ENCODE results near the gene UGT1A5.

DNA sequence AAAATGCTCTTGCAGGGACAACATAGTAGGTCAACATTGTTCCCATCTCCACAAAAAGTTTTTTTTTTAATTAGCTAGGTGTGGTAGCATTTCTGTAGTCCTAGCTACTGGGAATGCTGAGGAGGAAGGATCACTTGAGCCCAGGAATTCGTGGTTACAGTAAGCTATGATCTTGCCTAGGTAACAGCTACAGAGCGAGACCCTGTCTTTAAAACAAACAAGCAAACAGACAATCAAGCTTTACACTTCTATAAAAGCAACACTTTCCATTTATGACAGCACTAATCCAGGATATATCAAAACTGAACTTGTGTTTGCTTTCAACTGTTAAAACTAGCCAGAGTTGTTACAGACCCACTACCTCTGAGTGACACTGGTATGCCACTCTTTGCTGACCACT is 28.2 kb downstream of the UGT1A5 start:
- TF ChIP-seq, protein P1, sequence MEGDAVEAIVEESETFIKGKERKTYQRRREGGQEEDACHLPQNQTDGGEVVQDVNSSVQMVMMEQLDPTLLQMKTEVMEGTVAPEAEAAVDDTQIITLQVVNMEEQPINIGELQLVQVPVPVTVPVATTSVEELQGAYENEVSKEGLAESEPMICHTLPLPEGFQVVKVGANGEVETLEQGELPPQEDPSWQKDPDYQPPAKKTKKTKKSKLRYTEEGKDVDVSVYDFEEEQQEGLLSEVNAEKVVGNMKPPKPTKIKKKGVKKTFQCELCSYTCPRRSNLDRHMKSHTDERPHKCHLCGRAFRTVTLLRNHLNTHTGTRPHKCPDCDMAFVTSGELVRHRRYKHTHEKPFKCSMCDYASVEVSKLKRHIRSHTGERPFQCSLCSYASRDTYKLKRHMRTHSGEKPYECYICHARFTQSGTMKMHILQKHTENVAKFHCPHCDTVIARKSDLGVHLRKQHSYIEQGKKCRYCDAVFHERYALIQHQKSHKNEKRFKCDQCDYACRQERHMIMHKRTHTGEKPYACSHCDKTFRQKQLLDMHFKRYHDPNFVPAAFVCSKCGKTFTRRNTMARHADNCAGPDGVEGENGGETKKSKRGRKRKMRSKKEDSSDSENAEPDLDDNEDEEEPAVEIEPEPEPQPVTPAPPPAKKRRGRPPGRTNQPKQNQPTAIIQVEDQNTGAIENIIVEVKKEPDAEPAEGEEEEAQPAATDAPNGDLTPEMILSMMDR (IDR thresholded peaks at IDR 0.05), result no peak
- TF ChIP-seq POLR2A (IDR thresholded peaks at IDR 0.05), result no peak
